SK-N-MC (cell line): Measurements from ENCODE around the gene STIMATE.

Experiments used
- DNase-seq: peaks from one replicate; pipeline ENCODE4 v3.0.0-alpha.2; 2011; ENCODE audit warnings: low read depth, low spot score
- H3K27ac ChIP-seq: fragments of 200-600 bp; sonication (generic); 2 replicates; pipeline ENCODE4 v1.5.1; 2016; ENCODE audit warnings: mixed run types
- H3K36me3 ChIP-seq: fragments of 200-600 bp; sonication (generic); 2 replicates; pipeline ENCODE4 v1.6.1; 2017; ENCODE audit warnings: antibody characterized with exemption, low read length, mixed read lengths; ENCODE audit not compliant: insufficient read depth
- H3K4me3 ChIP-seq: fragments of 200-600 bp; sonication (generic); 2 replicates; pipeline ENCODE4 v1.5.1; 2016
- H3K9ac ChIP-seq: fragments of 200-600 bp; sonication (generic); 2 replicates; pipeline ENCODE4 v1.8.0; 2017; ENCODE audit warnings: mixed run types, mixed read lengths; ENCODE audit not compliant: insufficient read length
- H3K9me3 ChIP-seq: fragments of 200-600 bp; sonication (generic); 2 replicates; pipeline ENCODE4 v1.6.1; 2017; ENCODE audit warnings: low read depth, mild to moderate bottlenecking, antibody characterized with exemption, low read length, moderate library complexity, mixed read lengths
- EZH2 ChIP-seq: fragments of 200-600 bp; sonication (generic); IDR thresholded peaks from one replicate; pipeline ENCODE4 v1.6.1; 2017; ENCODE audit warnings: antibody characterized with exemption
- FOXP2 ChIP-seq: optimal IDR thresholded peaks from 2 replicates; pipeline ENCODE3; 2011; ENCODE audit warnings: mild to moderate bottlenecking, moderate library complexity; ENCODE audit not compliant: insufficient read depth; ENCODE audit errors: extremely low read length, control extremely low read depth
- POLR2AphosphoS5 ChIP-seq: IDR thresholded peaks from 2 replicates; pipeline ENCODE4 v1.6.1; 2012; ENCODE audit warnings: mild to moderate bottlenecking, low read depth, low read length, borderline replicate concordance

STIMATE gene

DNA sequence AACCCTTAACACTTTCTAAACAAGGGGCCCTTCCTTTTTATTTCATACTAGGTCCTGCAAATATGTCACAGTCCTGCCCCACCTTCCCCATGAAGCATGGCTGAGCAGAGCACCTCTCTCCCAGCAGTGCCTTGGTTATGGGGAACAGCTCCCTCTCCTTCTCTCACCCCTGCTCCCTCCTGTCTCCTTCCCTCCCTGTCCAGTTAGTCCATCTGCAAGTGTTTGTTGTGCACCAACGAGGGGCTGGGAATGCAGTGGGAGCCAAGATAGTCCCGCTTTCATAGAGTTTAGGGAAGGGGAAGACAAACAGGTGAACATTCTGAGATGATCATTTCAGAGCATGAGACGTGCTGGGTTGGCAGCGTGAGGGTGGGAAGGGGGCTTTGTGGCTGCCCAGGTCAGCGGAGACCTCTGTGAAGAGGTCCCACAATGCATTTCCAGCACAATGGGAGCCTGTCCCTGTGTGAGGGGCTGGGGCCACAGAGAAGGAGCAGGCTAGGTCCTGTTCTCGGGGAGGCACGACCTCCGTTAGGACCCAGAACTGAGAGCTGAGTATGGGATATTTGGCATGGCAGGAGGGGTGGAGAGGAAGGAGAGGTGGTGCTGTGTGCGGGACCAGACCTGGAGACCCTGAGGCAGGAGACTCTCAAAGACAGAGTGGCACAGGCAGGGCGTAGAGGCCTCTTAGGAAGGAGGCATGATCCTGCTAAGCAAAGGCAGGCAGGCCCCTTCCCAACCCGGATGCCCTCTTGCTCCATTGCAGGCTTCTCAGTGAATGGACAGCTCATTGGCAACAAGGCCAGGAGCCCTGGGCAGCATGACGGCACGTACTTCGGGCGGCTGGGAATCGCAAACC, 108.2 kb downstream of the STIMATE start:
- TF ChIP-seq POLR2AphosphoS5, result no peak
- no peak for TF ChIP-seq FOXP2
- TF ChIP-seq EZH2, result no peak
- Histone ChIP-seq H3K9ac (no peak overlapping the region), H3K27ac (no peak overlapping the region), H3K9me3 (no peaks in the 10 kb centered on the region), H3K4me3 (no peak overlapping the region), H3K36me3 (no peaks in the 10 kb centered on the region)
- DNase-seq, result no peak

DNA sequence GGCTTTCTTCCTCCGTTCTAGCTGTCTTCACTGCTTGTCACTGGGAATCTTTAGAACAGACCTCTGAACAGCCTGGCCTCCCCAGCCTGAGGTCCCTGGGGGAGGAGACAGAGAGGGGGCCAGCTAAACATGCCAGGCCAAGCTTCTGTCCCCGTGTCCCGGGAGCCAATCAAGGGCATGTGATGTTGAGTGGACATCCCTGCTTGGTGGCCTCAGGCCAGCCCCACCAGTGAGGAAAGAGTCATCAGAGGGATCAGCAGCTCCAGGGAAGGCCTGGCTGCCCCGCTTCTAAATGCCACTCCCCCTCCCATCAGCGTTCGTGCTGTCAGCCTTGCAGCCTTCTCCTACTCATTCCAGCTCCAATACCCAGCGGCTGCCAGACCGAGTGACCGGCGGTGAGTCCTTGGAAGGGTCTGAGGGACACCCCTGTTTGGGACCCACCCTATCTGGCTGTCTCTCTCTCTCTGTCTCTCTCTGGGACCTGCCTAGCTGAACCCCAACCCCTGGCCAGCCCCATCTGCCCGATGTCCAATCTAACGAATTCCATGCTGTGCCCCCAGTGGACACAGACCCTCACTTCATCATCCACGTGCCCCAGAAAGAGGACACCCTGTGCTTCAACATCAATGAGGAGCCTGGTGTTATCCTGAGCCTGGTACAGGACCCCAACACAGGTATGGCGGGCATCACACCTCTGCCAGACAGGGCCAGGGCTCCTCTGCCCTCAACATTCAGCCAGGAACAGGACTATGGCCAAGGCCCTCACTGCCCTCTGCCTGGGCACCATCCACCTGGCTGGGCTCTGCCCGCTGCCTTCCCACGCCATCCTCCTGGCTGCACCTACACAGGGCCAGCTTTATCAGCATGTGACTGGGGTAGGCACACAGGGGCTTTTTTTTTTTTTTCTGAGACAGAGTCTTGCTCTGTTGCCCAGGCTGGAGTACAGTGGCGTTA, 109.4 kb downstream of the STIMATE start:
- Histone ChIP-seq H3K36me3 (no peaks in the 10 kb centered on the region), H3K27ac (no peak overlapping the region), H3K9me3 (no peaks in the 10 kb centered on the region), H3K9ac (no peak overlapping the region), H3K4me3 (no peak overlapping the region)
- TF ChIP-seq EZH2, result no peak
- TF ChIP-seq POLR2AphosphoS5, result no peak
- no peak for TF ChIP-seq FOXP2
- DNase-seq, result no peak

DNA sequence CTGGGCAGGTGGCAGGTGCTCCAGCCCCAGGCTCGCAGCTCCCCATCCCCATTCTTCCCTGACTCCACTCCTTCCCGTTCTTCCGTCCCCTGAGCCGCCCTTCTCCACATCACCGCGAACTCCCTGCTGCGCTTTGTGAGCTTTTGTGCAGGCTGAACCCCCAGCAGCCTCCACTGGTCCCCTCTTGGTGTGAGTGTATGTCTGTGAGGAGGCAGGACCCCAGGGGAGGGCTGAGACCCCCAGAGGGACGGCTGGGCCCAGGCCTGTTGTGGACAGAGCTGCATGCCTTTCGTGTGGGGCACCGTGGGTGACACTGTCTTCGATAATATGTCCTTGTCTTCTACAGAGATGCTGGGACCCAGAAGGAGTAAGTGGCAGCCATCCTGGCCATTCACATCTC, 110.1 kb downstream of the STIMATE start:
- no peak for DNase-seq
- no peak overlapping the region for H3K4me3 ChIP-seq
- TF ChIP-seq FOXP2 (no peak), EZH2 (no peak), POLR2AphosphoS5 (no peak)
- no peaks in the 10 kb centered on the region for H3K9me3 ChIP-seq
- H3K9ac ChIP-seq, result no peak overlapping the region
- H3K27ac ChIP-seq, result no peak overlapping the region
- H3K36me3 ChIP-seq, result no peaks in the 10 kb centered on the region
